Tibial nerve (tissue), 4 donors: ENCODE data around the gene ARFGAP1.

Experiments
- CTCF ChIP-seq, 5 experiments: fragments of 200-600 bp in 3 of 5; fragments of 450-650 bp in 2 of 5; sonication (generic) in 3 of 5; IDR thresholded peaks; one replicate each; pipeline ENCODE4 v1.5.1; 2016 to 2019; ENCODE audit warnings: antibody characterized with exemption in 5 of 5, mild to moderate bottlenecking in 3 of 5, moderate library complexity in 2 of 5
- EP300 ChIP-seq, 2 donors: sonication (generic); formaldehyde crosslinking; IDR thresholded peaks; one replicate each; pipeline ENCODE4 v1.6.1; 2017; ENCODE audit warnings: antibody characterized with exemption in 2 of 2, mild to moderate bottlenecking in 1 of 2
- POLR2A ChIP-seq, 2 donors: fragments of 450-650 bp; IDR thresholded peaks; one replicate each; pipeline ENCODE4 v1.6.1; 2017; ENCODE audit warnings: antibody characterized with exemption in 2 of 2, mild to moderate bottlenecking in 2 of 2, moderate library complexity in 2 of 2

GRCh38 chr20:63260521-63260920 lies 12.1 kb upstream of the ARFGAP1 start:
- no peak for TF ChIP-seq CTCF (IDR thresholded peaks at IDR 0.05)
- no peak for TF ChIP-seq EP300 (IDR thresholded peaks at IDR 0.05)
- no peak for TF ChIP-seq POLR2A (IDR thresholded peaks at IDR 0.05)
